Measurements from ENCODE around the gene ELOVL3.
"Not testable (repeated sequence)": the region's sequence is repeated elsewhere in the genome, so short reads cannot be mapped to it uniquely, and the experiment has no call there.

The ELOVL3 gene

GRCh38 chr10:102225646-102226541 is at the start of gene ELOVL3:
ELOVL3 (plus strand) TSS chr10:102226299; CDS start chr10:102226549, 250 bp downstream.
- Mint-ChIP-seq H3K4me1 (ENCODE audit: low read depth) (peaks cover 24% of the 10 kb centered on the region), H3K4me3 (peak within 1 kb of the TSS; percentile 49), H3K27me3 (peaks cover 64% of the 10 kb centered on the region), H3K36me3 (ENCODE audit: low read depth) (no peaks in the 10 kb centered on the region), H3K9me3 (no peaks in the 10 kb centered on the region), H3K27ac (peak within 1 kb of the TSS; percentile 44)
- peak; percentile 88 for DNase-seq

- Mint-ChIP-seq H3K9me3 (peaks cover 4% of the 10 kb centered on the region), H3K4me1 (ENCODE audit: low read depth) (peaks cover 16% of the 10 kb centered on the region), H3K27me3 (no peaks in the 10 kb centered on the region), H3K36me3 (ENCODE audit: low read depth) (no peaks in the 10 kb centered on the region), H3K4me3 (no peak overlapping the region), H3K27ac (no peak overlapping the region)
- DNase-seq: no peak
Observed at GRCh38 chr10:102184606-102185005, 41.5 kb upstream of the ELOVL3 start.

- H3K4me3 Mint-ChIP-seq: no peak overlapping the region
- peaks cover 18% of the 10 kb centered on the region for H3K4me1 Mint-ChIP-seq (ENCODE audit: low read depth)
- no peak overlapping the region for H3K27ac Mint-ChIP-seq
- H3K9me3 Mint-ChIP-seq: peaks cover 4% of the 10 kb centered on the region
- DNase-seq: no peak
- no peaks in the 10 kb centered on the region for H3K27me3 Mint-ChIP-seq
- H3K36me3 Mint-ChIP-seq (ENCODE audit: low read depth): no peaks in the 10 kb centered on the region
Observed at GRCh38 chr10:102185272-102185671, 40.8 kb upstream of the ELOVL3 start.

GRCh38 chr10:102185811-102186527 is 40.1 kb upstream of the ELOVL3 start:
- Mint-ChIP-seq H3K4me3 (no peak overlapping the region), H3K4me1 (ENCODE audit: low read depth) (peaks cover 18% of the 10 kb centered on the region), H3K36me3 (ENCODE audit: low read depth) (no peaks in the 10 kb centered on the region), H3K27ac (no peak overlapping the region), H3K9me3 (peaks cover 4% of the 10 kb centered on the region), H3K27me3 (no peaks in the 10 kb centered on the region)
- DNase-seq: no peak

- DNase-seq: no peak
- H3K27ac Mint-ChIP-seq: no peak overlapping the region
Observed at GRCh38 chr10:102188298-102188940, 37.7 kb upstream of the ELOVL3 start.

GRCh38 chr10:102188941-102189898 is 36.9 kb upstream of the ELOVL3 start:
- Mint-ChIP-seq H3K9me3 (peaks cover 14% of the 10 kb centered on the region), H3K27ac (peak overlapping the region; percentile 63), H3K4me1 (ENCODE audit: low read depth) (peaks cover 20% of the 10 kb centered on the region)
- not testable (repeated sequence) for DNase-seq; H3K27me3 Mint-ChIP-seq; H3K4me3 Mint-ChIP-seq; H3K36me3 Mint-ChIP-seq (ENCODE audit: low read depth)

More at GRCh38 chr10:102188298-102188940, 37.7 kb upstream of the ELOVL3 start:
- Mint-ChIP-seq H3K4me1 (ENCODE audit: low read depth) (peaks cover 20% of the 10 kb centered on the region), H3K27me3 (no peaks in the 10 kb centered on the region), H3K9me3 (peaks cover 14% of the 10 kb centered on the region), H3K4me3 (no peak overlapping the region), H3K36me3 (ENCODE audit: low read depth) (peaks cover 2% of the 10 kb centered on the region)

GRCh38 chr10:102191956-102192355 is 34.1 kb upstream of the ELOVL3 start:
- Mint-ChIP-seq H3K27me3 (no peaks in the 10 kb centered on the region), H3K4me3 (no peak overlapping the region), H3K4me1 (ENCODE audit: low read depth) (peaks cover 23% of the 10 kb centered on the region), H3K36me3 (ENCODE audit: low read depth) (peaks cover 2% of the 10 kb centered on the region), H3K9me3 (peaks cover 10% of the 10 kb centered on the region), H3K27ac (no peak overlapping the region)
- no peak for DNase-seq

GRCh38 chr10:102195296-102195870 is 30.7 kb upstream of the ELOVL3 start:
- Mint-ChIP-seq H3K27me3 (peaks cover 3% of the 10 kb centered on the region), H3K36me3 (ENCODE audit: low read depth) (peaks cover 2% of the 10 kb centered on the region), H3K4me1 (ENCODE audit: low read depth) (peaks cover 9% of the 10 kb centered on the region), H3K9me3 (peaks cover 10% of the 10 kb centered on the region), H3K4me3 (no peak overlapping the region), H3K27ac (no peak overlapping the region)
- DNase-seq: no peak

GRCh38 chr10:102196893-102197292 is 29.2 kb upstream of the ELOVL3 start:
- no peak for DNase-seq
- H3K9me3 Mint-ChIP-seq: peaks cover 4% of the 10 kb centered on the region

GRCh38 chr10:102198027-102198426 is 28.1 kb upstream of the ELOVL3 start:
- H3K4me3 Mint-ChIP-seq: no peak overlapping the region
- no peaks in the 10 kb centered on the region for H3K9me3 Mint-ChIP-seq
- peaks cover 12% of the 10 kb centered on the region for H3K4me1 Mint-ChIP-seq (ENCODE audit: low read depth)
- H3K36me3 Mint-ChIP-seq (ENCODE audit: low read depth): no peaks in the 10 kb centered on the region
- no peak for DNase-seq
- no peak overlapping the region for H3K27ac Mint-ChIP-seq
- peaks cover 7% of the 10 kb centered on the region for H3K27me3 Mint-ChIP-seq

More at GRCh38 chr10:102196893-102197292, 29.2 kb upstream of the ELOVL3 start:
- no peaks in the 10 kb centered on the region for H3K36me3 Mint-ChIP-seq (ENCODE audit: low read depth)
- peaks cover 3% of the 10 kb centered on the region for H3K27me3 Mint-ChIP-seq
- no peak overlapping the region for H3K4me3 Mint-ChIP-seq
- H3K27ac Mint-ChIP-seq: peak overlapping the region; percentile 46
- peaks cover 9% of the 10 kb centered on the region for H3K4me1 Mint-ChIP-seq (ENCODE audit: low read depth)

GRCh38 chr10:102200751-102201640 is 25.1 kb upstream of the ELOVL3 start:
- Mint-ChIP-seq H3K4me1 (ENCODE audit: low read depth) (peaks cover 11% of the 10 kb centered on the region), H3K36me3 (ENCODE audit: low read depth) (no peaks in the 10 kb centered on the region), H3K27ac (no peak overlapping the region), H3K27me3 (peaks cover 7% of the 10 kb centered on the region), H3K9me3 (peaks cover 7% of the 10 kb centered on the region), H3K4me3 (no peak overlapping the region)
- no peak for DNase-seq

GRCh38 chr10:102202386-102202785 is 23.7 kb upstream of the ELOVL3 start:
- Mint-ChIP-seq H3K9me3 (peaks cover 7% of the 10 kb centered on the region), H3K4me3 (no peak overlapping the region), H3K27me3 (peaks cover 7% of the 10 kb centered on the region), H3K36me3 (ENCODE audit: low read depth) (no peaks in the 10 kb centered on the region), H3K27ac (no peak overlapping the region), H3K4me1 (ENCODE audit: low read depth) (peaks cover 4% of the 10 kb centered on the region)
- no peak for DNase-seq

All from activated T-cell treated with anti-CD3 and anti-CD28 coated beads, Interleukin-2, amount 50 U/mL, for 24 hours (primary cell).